Epithelial cell of prostate (primary cell): Measurements from ENCODE around the gene SIRPB1.
A peak's percentile ranks its signal among the peaks of the same experiment; 100 is the strongest.
"Not testable (repeated sequence)": the region's sequence is repeated elsewhere in the genome, so short reads cannot be mapped to it uniquely, and the experiment has no call there.

Source experiments
- DNase-seq: peaks from one replicate; pipeline ENCODE4 v3.0.0-alpha.2; 2011; ENCODE audit warnings: low read depth, low spot score
- H3K27ac ChIP-seq: fragments of 450-650 bp; 2 replicates; pipeline ENCODE4 v1.5.1; 2017; ENCODE audit warnings: mild to moderate bottlenecking

The SIRPB1 gene

DNA sequence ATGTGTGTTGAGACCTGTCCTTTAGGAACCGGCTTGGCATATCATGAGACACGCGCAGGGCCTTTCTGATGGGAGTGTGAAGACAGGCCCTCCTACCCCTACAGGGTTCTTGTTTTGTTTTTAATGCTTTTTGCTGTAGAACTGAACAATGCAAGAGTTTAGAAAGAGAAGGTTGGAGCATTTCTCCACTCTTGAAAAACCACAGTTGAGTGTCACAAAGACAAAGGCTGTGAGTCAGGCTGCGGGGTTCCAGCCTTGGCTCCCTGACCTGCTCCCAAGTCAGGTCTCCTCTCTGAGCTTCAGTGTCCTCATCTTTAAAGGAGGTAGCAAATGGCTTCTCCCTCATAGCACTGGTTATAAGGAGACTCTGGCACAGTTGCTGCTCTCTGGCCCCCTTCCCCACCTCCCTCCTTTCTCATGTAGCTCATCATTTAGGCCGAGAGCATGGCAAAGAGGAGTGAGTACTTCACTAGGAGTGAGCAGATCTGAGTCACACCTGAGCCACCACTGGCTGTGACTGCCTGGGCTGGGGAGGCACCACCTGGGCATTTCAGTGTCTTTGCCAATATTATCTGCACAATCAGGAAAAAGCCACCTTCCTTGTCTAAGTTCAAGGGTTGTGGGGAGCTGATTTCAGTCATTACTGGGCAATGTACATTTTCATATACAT, 11.0 kb downstream of the SIRPB1 start:
- not testable (repeated sequence) for DNase-seq

DNA sequence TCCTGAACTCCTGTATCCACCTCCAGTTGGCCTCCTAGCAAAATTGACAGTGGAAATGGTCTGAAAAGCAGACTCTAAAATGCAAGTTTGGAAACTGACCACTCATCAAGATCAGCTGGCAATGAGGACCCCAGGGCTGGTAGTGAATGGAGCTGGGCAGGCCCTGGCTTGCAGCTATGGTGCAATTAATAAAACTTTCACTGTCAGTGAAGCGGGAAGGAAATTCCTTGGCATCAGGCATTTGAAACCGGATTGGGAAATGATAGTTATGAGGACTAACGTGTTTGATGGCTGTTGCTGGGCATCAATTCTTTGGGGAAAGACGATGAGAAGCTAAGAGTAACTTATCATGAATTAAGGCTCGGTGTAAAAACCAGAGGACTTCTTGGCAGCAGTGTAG, 19.1 kb downstream of the SIRPB1 start:
- DNase-seq, result no peak
- no peak overlapping the region for H3K27ac ChIP-seq

More for the DNA sequence above, 11.0 kb downstream of the SIRPB1 start:
- H3K27ac ChIP-seq, result not testable (repeated sequence)

DNA sequence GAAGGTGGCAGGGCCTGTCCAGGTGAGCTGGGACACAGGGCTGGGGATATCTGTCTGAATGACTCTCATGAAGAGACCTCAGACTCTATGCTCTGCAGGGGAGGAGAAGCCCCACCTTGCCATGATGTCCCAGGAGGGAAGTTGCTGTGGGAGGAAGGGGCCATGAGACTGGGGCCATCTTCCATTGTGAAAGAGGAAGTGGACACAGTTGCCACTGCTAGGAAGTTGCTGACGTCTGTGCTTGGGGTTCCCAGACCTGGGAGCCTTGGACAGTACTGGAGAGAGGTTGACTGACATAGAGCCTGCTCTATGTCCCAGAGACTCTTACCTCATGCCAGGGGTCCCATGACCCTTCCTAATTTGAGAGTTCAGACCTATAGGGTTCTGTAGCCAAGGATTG, 24.5 kb downstream of the SIRPB1 start:
- H3K27ac ChIP-seq, result no peak overlapping the region
- no peak for DNase-seq

DNA sequence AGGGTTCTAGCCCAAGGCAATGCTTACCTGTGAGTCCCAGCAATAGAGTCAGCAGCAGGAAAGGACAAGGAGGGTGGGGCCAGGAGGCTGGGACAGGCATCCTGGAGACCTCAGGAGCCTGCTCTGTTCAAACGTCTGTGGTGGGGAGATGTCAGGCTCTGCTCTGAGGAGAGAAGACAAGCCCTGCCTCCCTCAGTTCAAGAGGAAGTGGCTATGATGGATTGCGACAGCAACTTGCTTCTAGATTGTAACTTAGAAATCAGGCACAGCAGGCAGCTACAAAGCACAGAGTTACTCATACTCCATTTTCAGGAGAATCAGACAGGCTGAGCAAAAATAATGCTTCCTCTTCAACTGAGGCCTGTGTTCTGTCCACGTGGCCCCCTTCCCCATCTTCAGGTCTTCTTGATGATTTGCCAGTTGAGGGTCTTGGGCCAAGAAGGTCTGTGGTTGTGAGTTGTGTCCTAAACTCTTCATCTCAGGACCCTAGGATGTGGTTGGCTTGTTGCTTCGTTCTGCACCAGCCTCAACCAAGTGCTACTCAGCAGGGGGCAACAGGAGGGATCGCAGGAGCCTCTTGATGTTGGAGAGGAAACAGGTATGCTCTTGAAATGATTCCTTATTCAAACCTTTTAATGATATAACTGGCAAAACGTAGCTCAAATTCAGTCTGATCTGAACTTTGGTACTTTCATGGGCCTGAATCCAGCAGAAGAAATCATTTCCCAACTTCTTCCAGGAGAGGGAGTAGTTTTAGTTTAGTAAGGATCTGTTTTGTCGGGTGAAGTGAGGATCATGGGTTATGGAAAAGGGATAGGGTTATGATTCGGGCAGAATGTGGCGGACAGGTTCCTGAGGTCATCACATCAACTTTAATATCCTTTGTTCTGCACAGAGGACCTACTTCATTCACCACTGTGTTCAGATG, 31.0 kb downstream of the SIRPB1 start:
- peak overlapping the region; percentile 81 for H3K27ac ChIP-seq
- no peak for DNase-seq

DNA sequence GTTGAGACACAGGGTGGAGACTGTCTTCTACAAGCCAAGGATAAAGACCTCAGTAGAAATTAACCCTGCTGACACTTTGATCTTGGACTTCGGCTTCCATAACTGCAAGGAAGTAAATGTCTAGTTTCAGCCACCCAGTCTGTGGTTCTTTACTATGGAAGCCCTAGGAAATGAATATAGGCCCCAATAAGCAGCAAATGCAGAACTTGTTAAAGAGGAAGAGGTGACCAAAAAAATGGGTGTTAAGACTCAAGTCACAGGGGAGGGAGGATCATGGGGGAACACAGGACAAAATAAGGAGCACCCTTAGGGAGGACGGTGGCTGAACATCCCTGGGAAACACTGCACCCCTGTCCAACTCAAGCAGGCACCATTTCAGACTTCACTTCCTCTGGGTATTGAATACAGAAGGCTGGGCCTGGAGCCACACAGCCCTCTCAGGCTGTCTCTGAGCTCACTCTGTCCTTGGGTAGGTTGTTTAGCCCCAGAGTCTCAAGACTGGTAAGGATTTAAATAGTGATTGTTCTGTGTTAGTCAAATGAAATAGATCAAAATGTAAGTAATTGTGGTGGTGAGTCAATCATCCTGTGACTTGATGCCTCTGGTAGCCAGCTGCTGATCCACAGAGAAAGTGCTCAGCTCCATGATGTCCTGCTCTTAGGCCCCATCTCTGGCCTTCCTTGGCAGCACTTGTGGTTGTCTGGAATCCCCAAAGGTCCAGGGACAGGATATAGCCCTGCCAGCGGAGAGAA, 31.9 kb downstream of the SIRPB1 start:
- no peak for DNase-seq
- H3K27ac ChIP-seq, result peak overlapping the region; percentile 81

DNA sequence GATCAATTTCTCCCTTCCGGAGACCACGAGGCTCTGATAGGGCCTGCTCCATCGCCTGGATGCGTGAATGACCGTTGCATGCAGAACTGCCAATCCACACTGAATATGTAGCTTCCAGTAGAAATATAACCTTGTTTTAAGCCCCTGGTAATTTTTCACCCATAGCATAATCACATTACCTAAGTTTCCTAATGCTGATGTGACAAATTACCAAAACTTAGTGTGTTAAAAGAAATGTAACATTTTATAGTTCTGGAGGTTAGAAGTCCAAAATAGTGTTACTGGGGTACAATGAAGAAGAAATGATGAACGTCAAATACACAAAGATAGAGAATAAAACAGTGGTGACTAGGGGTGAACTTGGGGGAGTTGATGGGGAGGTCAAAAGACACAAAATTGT, 40.3 kb downstream of the SIRPB1 start:
- H3K27ac ChIP-seq, result no peak overlapping the region
- DNase-seq, result no peak

DNA sequence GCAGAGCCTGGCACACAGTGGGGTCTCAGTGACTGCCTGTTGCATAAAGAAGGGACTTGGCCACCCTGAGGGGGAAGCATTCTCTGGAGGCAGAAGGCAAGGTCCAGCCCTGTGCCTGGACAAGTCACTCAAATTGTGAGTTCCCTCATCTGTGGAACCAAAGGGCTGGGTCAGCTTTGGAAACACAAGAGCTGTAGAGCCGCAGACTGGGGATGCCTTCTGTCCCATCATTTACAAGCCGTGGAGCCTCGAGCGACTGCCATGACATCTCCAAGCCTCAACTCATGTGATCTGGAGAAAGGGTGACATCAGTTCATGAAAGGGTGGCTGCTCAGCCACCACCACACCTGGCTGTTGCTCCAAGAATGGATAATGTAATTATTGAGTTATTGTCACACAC, 41.9 kb downstream of the SIRPB1 start:
- DNase-seq, result no peak
- no peak overlapping the region for H3K27ac ChIP-seq

DNA sequence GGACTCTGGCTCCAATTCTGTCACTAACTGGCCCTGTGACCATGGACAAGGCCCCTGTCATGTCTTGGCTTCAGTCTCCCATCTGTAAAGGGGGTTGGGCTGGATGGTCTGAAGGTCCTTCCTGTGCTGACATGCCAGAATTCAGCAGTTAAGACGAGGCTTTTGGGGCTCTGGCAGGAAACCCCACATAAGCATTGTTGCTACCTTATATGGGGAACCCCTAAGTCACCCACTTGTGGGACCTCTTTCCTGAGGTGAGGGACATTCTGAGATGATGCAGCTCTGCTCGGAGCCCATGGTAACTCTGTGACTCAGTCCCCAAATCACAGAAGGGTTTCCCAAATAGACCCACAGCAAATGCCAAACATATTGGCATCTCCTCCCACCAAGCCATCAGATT, 42.5 kb downstream of the SIRPB1 start:
- H3K27ac ChIP-seq, DNase-seq: not testable (repeated sequence)

DNA sequence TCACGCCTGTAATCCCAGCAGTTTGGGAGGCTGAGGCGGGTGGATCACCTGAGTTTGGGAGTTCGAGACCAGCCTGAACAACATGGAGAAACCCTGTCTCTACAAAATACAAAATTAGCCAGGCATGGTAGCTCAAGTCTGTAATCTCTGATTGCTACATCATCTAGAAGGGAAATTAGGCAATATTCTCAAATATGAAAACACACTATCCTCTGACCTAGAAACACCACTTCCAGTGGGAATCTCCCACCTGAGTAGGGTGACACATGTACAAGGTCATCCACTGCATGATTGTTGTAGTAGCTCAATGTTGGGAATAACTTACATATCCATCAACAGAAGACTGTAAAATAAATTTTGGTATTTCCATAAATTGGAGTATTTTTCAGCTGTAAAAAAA, 43.2 kb downstream of the SIRPB1 start:
- H3K27ac ChIP-seq, result peak overlapping the region; percentile 50
- DNase-seq, result no peak

DNA sequence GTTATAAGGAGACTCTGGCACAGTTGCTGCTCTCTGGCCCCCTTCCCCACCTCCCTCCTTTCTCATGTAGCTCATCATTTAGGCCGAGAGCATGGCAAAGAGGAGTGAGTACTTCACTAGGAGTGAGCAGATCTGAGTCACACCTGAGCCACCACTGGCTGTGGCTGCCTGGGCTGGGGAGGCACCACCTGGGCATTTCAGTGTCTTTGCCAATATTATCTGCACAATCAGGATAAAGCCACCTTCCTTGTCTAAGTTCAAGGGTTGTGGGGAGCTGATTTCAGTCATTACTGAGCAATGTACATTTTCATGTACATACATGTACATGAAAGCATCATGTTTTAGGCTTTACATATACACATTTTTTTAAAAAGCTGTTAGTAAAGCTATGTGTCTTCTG, 43.8 kb downstream of the SIRPB1 start:
- not testable (repeated sequence) for DNase-seq
- peak overlapping the region; percentile 50 for H3K27ac ChIP-seq

DNA sequence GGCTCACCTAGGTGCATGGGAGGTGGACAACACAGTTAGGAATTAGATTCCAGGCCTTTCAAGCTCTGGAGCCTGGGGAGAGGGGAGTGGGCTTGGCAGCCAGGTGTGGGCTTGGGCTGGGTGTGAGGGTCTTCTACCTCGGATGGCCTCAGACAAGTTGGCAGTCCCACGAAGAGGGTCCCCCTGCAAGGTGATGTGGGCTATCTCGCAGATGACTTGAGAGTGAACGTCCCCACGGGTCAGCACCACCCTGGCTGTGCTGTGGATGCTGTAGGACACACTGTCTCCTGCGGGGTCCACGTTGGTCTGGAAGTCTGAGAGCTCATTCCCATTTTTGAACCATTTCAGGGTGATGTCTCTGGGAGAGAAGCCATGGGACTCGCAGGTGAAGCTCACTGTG, 48.2 kb downstream of the SIRPB1 start:
- H3K27ac ChIP-seq, DNase-seq: not testable (repeated sequence)
